ENCODE results near the gene ZACN.

DNA sequence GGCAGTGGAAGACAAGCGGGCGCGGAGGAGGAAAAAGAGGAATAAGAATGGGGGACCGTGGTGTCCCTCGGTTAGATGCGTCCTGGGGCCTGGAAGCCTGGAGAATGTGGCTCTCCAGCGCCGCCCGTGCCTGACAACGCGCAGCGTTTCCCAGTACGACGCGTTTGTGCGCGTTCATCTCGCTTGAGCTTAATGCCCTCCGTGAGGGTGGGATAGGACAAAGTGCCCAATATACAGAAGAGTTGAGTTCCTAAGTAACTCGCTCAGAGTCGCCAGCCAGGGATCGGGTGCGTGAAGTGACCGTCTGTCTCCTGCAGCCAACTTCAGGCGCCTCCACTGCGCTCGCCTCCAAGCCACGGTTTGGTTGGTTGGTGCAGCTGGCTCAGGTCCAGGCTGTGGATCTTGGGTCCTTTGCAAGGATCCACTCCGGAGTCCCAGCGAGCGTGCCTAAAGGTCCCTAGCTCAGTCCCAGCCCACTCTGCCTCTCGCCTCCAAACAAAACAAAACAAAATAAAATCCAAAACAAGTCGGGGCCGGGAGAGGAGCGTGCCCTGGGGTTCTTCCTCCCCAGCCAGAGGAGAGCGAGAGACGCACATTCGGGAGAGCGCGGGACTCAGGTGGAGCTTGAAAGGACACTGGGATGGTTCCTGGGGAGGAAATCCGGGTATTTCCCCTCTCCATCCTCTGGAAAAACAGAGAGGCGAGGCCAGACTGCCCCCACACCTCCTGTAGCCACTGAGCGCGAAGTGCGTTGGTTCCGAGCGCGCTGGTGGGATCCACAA is 3.4 kb upstream of the ZACN start:
- no peak for TF ChIP-seq CTCF (IDR thresholded peaks at IDR 0.05)
- TF ChIP-seq POLR2A (IDR thresholded peaks at IDR 0.05): no peak

All from ovary (tissue), 3 donors.